IPS-18a (cell line): ENCODE results near the gene PLXNB2.
"Not testable (repeated sequence)": the region's sequence is repeated elsewhere in the genome, so short reads cannot be mapped to it uniquely, and the experiment has no call there.

Source experiments
- H3K27ac ChIP-seq: one replicate; pipeline ENCODE4 v1.5.1; 2013; ENCODE audit warnings: low read length
- H3K27me3 ChIP-seq: one replicate; pipeline ENCODE4 v1.6.1; 2013; ENCODE audit warnings: mild to moderate bottlenecking, low read length; ENCODE audit not compliant: control insufficient read depth, insufficient read depth
- H3K36me3 ChIP-seq: one replicate; pipeline ENCODE4 v1.6.1; 2013; ENCODE audit warnings: low read depth, low read length; ENCODE audit not compliant: control insufficient read depth
- H3K4me1 ChIP-seq: one replicate; pipeline ENCODE4 v1.6.1; 2013; ENCODE audit warnings: low read depth, low read length; ENCODE audit not compliant: control insufficient read depth
- H3K4me3 ChIP-seq: one replicate; pipeline ENCODE4 v1.5.1; 2013; ENCODE audit warnings: low read length
- H3K9ac ChIP-seq: one replicate; pipeline ENCODE4 v1.6.1; 2013; ENCODE audit warnings: mild to moderate bottlenecking, low read length, moderate library complexity
- H3K9me3 ChIP-seq: one replicate; pipeline ENCODE4 v1.6.1; 2013; ENCODE audit warnings: low read depth, low read length; ENCODE audit not compliant: control insufficient read depth

PLXNB2 gene

GRCh38 chr22:50322382-50323104 is 15.1 kb upstream of the PLXNB2 start:
- H3K4me3 ChIP-seq, H3K36me3 ChIP-seq, H3K4me1 ChIP-seq, H3K9ac ChIP-seq, H3K27ac ChIP-seq, H3K9me3 ChIP-seq: not testable (repeated sequence)
- H3K27me3 ChIP-seq, result peaks cover 15% of the 10 kb centered on the region

- no peaks in the 10 kb centered on the region for H3K4me1 ChIP-seq
Measured at GRCh38 chr22:50320671-50321325, 13.4 kb upstream of the PLXNB2 start.

GRCh38 chr22:50320116-50320515 is 12.7 kb upstream of the PLXNB2 start:
- Histone ChIP-seq H3K36me3 (no peaks in the 10 kb centered on the region), H3K9me3 (no peaks in the 10 kb centered on the region), H3K27me3 (no peaks in the 10 kb centered on the region), H3K4me3 (no peak overlapping the region), H3K4me1 (no peaks in the 10 kb centered on the region), H3K9ac (no peak overlapping the region), H3K27ac (no peak overlapping the region)

More at GRCh38 chr22:50320671-50321325, 13.4 kb upstream of the PLXNB2 start:
- Histone ChIP-seq H3K4me3 (no peak overlapping the region), H3K27ac (no peak overlapping the region), H3K9ac (no peak overlapping the region), H3K36me3 (no peaks in the 10 kb centered on the region), H3K27me3 (peaks cover 6% of the 10 kb centered on the region), H3K9me3 (no peaks in the 10 kb centered on the region)

- H3K4me1 ChIP-seq, result no peaks in the 10 kb centered on the region
- no peaks in the 10 kb centered on the region for H3K9me3 ChIP-seq
- no peaks in the 10 kb centered on the region for H3K36me3 ChIP-seq
- no peak overlapping the region for H3K27ac ChIP-seq
- no peak overlapping the region for H3K4me3 ChIP-seq
- no peak overlapping the region for H3K9ac ChIP-seq
- H3K27me3 ChIP-seq, result no peaks in the 10 kb centered on the region
Measured at GRCh38 chr22:50319503-50319951, 12.1 kb upstream of the PLXNB2 start.

- H3K4me1 ChIP-seq, result no peaks in the 10 kb centered on the region
- no peak overlapping the region for H3K27ac ChIP-seq
- no peak overlapping the region for H3K9ac ChIP-seq
- no peaks in the 10 kb centered on the region for H3K27me3 ChIP-seq
- no peaks in the 10 kb centered on the region for H3K9me3 ChIP-seq
- no peak overlapping the region for H3K4me3 ChIP-seq
- H3K36me3 ChIP-seq, result no peaks in the 10 kb centered on the region
Measured at GRCh38 chr22:50318698-50319411, 11.4 kb upstream of the PLXNB2 start.

- no peaks in the 10 kb centered on the region for H3K9me3 ChIP-seq
- no peaks in the 10 kb centered on the region for H3K36me3 ChIP-seq
- H3K27ac ChIP-seq, result no peak overlapping the region
- H3K9ac ChIP-seq, result no peak overlapping the region
- no peaks in the 10 kb centered on the region for H3K4me1 ChIP-seq
- H3K27me3 ChIP-seq, result no peaks in the 10 kb centered on the region
- H3K4me3 ChIP-seq, result no peak overlapping the region
Measured at GRCh38 chr22:50318356-50318697, 10.9 kb upstream of the PLXNB2 start.

GRCh38 chr22:50317674-50318073 is 10.2 kb upstream of the PLXNB2 start:
- no peak overlapping the region for H3K27ac ChIP-seq
- H3K4me1 ChIP-seq, result no peaks in the 10 kb centered on the region
- H3K36me3 ChIP-seq, result no peaks in the 10 kb centered on the region
- H3K27me3 ChIP-seq, result no peaks in the 10 kb centered on the region
- no peaks in the 10 kb centered on the region for H3K9me3 ChIP-seq
- no peak overlapping the region for H3K9ac ChIP-seq
- no peak overlapping the region for H3K4me3 ChIP-seq

- Histone ChIP-seq H3K36me3 (no peaks in the 10 kb centered on the region), H3K9me3 (no peaks in the 10 kb centered on the region), H3K27ac (no peak overlapping the region), H3K9ac (no peak overlapping the region), H3K4me3 (no peak overlapping the region), H3K27me3 (no peaks in the 10 kb centered on the region), H3K4me1 (no peaks in the 10 kb centered on the region)
Measured at GRCh38 chr22:50317178-50317577, 9.7 kb upstream of the PLXNB2 start.

GRCh38 chr22:50316114-50317065 is 8.9 kb upstream of the PLXNB2 start:
- H3K27me3 ChIP-seq, result no peaks in the 10 kb centered on the region
- no peaks in the 10 kb centered on the region for H3K4me1 ChIP-seq
- H3K4me3 ChIP-seq, result no peak overlapping the region
- H3K9ac ChIP-seq, result no peak overlapping the region
- no peaks in the 10 kb centered on the region for H3K9me3 ChIP-seq
- H3K36me3 ChIP-seq, result no peaks in the 10 kb centered on the region
- H3K27ac ChIP-seq, result no peak overlapping the region

GRCh38 chr22:50315289-50316113 is 8.1 kb upstream of the PLXNB2 start:
- Histone ChIP-seq H3K9ac (no peak overlapping the region), H3K36me3 (no peaks in the 10 kb centered on the region), H3K4me1 (no peaks in the 10 kb centered on the region), H3K9me3 (no peaks in the 10 kb centered on the region), H3K4me3 (no peak overlapping the region), H3K27ac (no peak overlapping the region), H3K27me3 (no peaks in the 10 kb centered on the region)
